ENCODE results near the gene PACSIN2.

DNA sequence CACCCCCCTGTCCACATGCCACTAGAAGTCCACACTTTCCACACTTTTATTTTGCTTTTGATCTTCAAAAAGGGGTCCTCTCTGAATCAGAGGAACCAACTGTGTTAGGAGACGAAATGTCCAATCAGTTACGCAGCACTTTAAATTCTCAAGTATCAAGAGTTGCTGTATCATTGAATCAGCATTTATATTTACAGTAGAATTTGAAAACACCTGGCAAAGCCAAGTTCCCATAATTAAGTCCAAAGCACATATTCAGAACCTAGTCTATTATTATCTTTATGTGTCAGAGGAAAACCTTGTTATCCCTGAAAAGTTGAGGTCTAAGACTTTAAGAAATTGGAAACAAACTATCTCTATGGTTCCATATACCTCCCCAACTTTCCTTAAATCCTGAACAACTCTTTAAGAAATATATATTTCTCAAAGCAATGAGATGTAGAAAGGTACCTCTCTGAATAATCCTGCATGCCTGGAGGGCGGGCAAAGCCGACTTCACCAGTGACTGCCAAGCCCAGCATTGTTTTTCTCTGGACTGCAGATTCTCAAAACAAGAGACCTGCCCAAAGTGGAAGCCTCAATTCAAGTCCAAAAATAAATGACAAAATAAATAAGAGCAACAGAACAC lies 82.0 kb downstream of the PACSIN2 start:
- TF ChIP-seq, protein P1, sequence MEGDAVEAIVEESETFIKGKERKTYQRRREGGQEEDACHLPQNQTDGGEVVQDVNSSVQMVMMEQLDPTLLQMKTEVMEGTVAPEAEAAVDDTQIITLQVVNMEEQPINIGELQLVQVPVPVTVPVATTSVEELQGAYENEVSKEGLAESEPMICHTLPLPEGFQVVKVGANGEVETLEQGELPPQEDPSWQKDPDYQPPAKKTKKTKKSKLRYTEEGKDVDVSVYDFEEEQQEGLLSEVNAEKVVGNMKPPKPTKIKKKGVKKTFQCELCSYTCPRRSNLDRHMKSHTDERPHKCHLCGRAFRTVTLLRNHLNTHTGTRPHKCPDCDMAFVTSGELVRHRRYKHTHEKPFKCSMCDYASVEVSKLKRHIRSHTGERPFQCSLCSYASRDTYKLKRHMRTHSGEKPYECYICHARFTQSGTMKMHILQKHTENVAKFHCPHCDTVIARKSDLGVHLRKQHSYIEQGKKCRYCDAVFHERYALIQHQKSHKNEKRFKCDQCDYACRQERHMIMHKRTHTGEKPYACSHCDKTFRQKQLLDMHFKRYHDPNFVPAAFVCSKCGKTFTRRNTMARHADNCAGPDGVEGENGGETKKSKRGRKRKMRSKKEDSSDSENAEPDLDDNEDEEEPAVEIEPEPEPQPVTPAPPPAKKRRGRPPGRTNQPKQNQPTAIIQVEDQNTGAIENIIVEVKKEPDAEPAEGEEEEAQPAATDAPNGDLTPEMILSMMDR (IDR thresholded peaks at IDR 0.05; ENCODE audit: insufficient read depth, low read length, poor library complexity, severe bottlenecking), result no peak
- no peak for TF ChIP-seq EZH2phosphoT487 (conservative IDR thresholded peaks at IDR 0.05; ENCODE audit: low read length)
